AG04449 (cell line): ENCODE measurements around the gene AJM1.

Experiments used
- CTCF ChIA-PET: fragments of 350-600 bp; formaldehyde crosslinking; extraction: SDS; loops from one replicate; lab custom pipeline; 2021; ENCODE audit warnings: antibody characterized with exemption; lab: Yijun Ruan, JAX
- POLR2A ChIA-PET: fragments of 400-600, 350-600 bp; formaldehyde crosslinking; extraction: SDS; loops from one replicate; lab custom pipeline; 2020; ENCODE audit warnings: antibody characterized with exemption, inconsistent platforms; lab: Yijun Ruan, JAX
- DNase-seq: peaks from one replicate; pipeline ENCODE4 v3.0.0-alpha.2; 2010; ENCODE audit warnings: low read depth, low spot score
- H3K4me3 ChIP-seq: 2 replicates; pipeline ENCODE4 v1.5.1; 2011; ENCODE audit warnings: low read depth, mild to moderate bottlenecking, control low read depth, low read length
- TF ChIP-seq, protein P1 (sequence below): IDR thresholded peaks from one replicate; pipeline ENCODE4 v1.5.1; 2011; ENCODE audit warnings: mild to moderate bottlenecking, moderate library complexity, low read length, control low read depth, inconsistent platforms; ENCODE audit not compliant: insufficient read depth; ENCODE audit errors: missing control alignments

Gene AJM1

DNA sequence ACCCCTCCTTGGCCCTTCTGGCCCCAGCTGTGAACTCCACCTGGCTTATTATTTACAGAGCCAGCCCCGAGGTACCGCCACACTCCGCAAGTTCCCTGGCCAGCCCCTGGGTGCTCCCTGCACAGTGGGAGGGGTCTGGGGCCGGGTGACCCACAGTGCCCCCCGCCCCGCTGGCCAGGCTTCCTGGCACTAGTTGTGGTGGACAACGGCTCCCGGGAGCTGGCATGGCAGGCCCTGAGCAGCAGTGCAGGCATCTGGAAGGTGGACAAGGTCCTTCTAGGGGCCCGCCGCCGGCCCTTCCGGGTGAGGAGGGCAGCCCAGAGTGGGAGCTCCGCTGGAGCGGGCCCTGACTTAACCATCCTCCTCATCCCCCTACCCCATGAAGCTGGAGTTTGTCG lies 13.8 kb downstream of the AJM1 start:
- TF ChIP-seq, protein P1, sequence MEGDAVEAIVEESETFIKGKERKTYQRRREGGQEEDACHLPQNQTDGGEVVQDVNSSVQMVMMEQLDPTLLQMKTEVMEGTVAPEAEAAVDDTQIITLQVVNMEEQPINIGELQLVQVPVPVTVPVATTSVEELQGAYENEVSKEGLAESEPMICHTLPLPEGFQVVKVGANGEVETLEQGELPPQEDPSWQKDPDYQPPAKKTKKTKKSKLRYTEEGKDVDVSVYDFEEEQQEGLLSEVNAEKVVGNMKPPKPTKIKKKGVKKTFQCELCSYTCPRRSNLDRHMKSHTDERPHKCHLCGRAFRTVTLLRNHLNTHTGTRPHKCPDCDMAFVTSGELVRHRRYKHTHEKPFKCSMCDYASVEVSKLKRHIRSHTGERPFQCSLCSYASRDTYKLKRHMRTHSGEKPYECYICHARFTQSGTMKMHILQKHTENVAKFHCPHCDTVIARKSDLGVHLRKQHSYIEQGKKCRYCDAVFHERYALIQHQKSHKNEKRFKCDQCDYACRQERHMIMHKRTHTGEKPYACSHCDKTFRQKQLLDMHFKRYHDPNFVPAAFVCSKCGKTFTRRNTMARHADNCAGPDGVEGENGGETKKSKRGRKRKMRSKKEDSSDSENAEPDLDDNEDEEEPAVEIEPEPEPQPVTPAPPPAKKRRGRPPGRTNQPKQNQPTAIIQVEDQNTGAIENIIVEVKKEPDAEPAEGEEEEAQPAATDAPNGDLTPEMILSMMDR, result no peak
- ChIA-PET POLR2A (interaction anchor here (1.0 kb wide), 1 partner anchor 140 kb away, joined by 3 read pairs; the partner anchor contains the start of gene CLIC3), CTCF (interaction anchor here (1.1 kb wide), 2 partner anchors 26 to 173 kb away, joined by 3 to 4 read pairs; no protein-coding TSS in a partner anchor)

DNA sequence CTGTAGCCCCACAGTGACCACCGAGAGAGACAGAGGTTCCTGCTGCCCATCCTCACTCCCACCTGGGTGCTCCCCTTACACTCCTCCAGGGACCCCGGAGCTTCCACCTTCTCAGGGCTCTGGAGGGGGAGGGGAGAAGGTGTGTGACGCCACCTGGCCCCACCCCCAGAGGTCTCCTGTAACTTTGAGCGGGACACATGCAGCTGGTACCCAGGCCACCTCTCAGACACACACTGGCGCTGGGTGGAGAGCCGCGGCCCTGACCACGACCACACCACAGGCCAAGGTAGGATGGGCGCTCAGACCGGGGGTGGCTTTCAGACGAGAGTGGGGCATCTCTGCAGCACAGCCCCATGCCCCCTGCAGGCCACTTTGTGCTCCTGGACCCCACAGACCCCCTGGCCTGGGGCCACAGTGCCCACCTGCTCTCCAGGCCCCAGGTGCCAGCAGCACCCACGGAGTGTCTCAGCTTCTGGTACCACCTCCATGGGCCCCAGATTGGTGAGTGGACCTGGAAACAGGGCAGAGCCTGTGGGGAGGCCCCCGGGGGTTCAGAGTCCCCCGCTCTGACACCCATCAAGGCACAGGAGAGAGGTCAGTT lies 14.4 kb downstream of the AJM1 start:
- CTCF ChIA-PET, result interaction anchor here (0.6 to 1.1 kb wide), 3 partner anchors 26 to 173 kb away, joined by 3 to 4 read pairs (median 3); no protein-coding TSS in a partner anchor
- H3K4me3 ChIP-seq, result no peak overlapping the region
- TF ChIP-seq, protein P1, result no peak
- POLR2A ChIA-PET, result interaction anchor here (0.9 to 1.0 kb wide), 2 partner anchors 87 to 139 kb away, joined by 3 read pairs; partner anchors contain the start of gene CLIC3
- DNase-seq, result no peak

More for the DNA sequence above, 13.8 kb downstream of the AJM1 start:
- DNase-seq, result no peak
- H3K4me3 ChIP-seq, result no peak overlapping the region

DNA sequence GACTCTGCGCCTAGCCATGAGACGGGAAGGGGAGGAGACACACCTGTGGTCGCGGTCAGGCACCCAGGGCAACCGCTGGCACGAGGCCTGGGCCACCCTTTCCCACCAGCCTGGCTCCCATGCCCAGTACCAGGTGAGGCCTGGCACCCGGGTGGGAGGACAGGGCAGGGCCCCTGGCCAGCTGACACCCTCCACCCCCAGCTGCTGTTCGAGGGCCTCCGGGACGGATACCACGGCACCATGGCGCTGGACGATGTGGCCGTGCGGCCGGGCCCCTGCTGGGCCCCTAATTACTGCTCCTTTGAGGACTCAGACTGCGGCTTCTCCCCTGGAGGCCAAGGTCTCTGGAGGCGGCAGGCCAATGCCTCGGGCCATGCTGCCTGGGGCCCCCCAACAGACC lies 14.9 kb downstream of the AJM1 start:
- CTCF ChIA-PET, result interaction anchor here (1.1 kb wide), 1 partner anchor 25 kb away, joined by 3 read pairs; no protein-coding TSS in a partner anchor
- no peak overlapping the region for H3K4me3 ChIP-seq
- TF ChIP-seq, protein P1, result no peak
- no peak for DNase-seq
- POLR2A ChIA-PET, result interaction anchor here (0.9 kb wide), 1 partner anchor 86 kb away, joined by 3 read pairs; no protein-coding TSS in a partner anchor

DNA sequence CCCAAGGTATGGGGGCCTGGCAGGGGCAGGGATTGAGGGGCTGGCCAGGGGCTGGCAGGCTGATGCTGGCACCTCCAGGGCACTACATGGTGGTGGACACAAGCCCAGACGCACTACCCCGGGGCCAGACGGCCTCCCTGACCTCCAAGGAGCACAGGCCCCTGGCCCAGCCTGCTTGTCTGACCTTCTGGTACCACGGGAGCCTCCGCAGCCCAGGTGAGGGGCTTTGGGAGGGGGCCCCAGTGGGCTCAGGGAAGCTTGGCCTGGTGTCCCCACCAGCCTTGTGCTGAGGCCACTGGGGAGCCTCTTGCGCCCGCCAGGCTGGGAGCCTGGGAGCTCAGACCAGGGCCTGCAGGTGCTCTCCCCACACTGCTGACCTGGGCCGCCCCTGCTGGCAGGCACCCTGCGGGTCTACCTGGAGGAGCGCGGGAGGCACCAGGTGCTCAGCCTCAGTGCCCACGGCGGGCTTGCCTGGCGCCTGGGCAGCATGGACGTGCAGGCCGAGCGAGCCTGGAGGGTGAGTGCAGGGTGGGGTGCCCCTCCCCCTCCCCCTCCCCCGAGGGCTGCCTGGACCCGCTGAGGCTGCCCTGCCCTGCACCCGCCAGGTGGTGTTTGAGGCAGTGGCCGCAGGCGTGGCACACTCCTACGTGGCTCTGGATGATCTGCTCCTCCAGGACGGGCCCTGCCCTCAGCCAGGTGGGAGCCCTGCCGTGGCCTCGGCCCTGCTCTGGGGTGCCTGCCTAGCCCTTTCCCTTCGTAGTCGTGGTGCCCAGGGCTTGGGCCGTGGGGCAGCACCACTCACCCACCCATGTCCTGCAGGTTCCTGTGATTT lies 15.5 kb downstream of the AJM1 start:
- ChIA-PET POLR2A (interaction anchor here (2.2 kb wide), 1 partner anchor 10 kb away, joined by 8 read pairs; no protein-coding TSS in a partner anchor), CTCF (no interaction called here)
- TF ChIP-seq, protein P1, result no peak
- no peak overlapping the region for H3K4me3 ChIP-seq
- no peak for DNase-seq

DNA sequence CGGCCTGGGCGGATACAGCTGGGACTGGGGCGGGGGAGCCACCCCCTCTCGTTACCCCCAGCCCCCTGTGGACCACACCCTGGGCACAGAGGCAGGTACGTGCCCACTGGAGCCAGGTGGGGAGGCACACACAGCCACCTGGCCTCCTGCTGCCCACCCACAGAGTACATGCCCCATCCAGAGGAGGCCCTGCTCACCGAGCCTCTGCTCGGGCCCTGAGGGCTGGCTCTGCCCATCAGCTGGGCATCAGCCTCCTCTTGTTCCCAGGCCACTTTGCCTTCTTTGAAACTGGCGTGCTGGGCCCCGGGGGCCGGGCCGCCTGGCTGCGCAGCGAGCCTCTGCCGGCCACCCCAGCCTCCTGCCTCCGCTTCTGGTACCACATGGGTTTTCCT lies 16.2 kb downstream of the AJM1 start:
- H3K4me3 ChIP-seq, result no peak overlapping the region
- ChIA-PET CTCF (no interaction called here), POLR2A (interaction anchor here (2.2 kb wide), 1 partner anchor 11 kb away, joined by 8 read pairs; no protein-coding TSS in a partner anchor)
- TF ChIP-seq, protein P1, result no peak
- DNase-seq, result no peak
